GM18909 (cell line): ENCODE results near the gene PCDH9.

Experiments used
- ATAC-seq: cut with Tn5 transposase; IDR thresholded peaks from one replicate; pipeline ENCODE4 v1.9.1; 2021; ENCODE audit warnings: mild to moderate bottlenecking; ENCODE audit not compliant: unreplicated experiment, poor library complexity

PCDH9 gene

GRCh38 chr13:67048821-67049150 lies 181.3 kb downstream of the PCDH9 start:
- no peak for ATAC-seq

DNA sequence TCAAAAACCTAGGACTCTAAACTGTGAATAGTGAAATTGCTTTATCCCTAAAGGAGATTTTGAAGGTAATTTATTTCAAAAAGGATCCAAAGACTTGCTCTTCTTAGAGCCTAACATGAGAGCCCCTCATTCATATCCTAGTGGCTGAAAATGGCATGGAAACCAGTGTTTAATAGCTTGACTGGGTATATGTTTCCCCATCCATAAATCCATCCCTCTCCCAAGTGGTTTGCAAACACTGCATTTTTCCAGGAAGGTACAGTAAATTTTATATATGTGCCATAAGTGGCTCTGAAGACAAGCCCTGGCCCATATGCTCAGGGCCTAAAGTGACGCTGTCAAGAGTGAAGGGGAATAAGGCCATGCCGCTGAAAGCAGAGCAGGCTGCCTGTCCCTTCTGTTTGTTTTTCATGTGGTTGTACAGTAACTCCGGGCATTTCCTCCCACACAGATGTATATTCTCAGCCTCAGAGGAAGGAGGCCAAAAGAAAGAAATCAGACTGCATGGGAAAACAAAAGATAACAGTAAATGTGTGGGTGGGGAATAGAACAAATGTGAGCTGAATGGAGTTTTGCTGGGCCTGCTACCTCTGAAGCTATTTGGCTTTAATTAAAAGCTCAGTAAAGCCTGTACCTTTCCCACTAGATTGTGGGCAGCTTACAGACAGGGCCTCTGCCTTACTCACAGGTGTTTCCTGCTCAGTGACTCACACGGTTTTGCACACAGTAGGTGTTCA lies 181.9 kb downstream of the PCDH9 start:
- ATAC-seq: peak; percentile 86

DNA sequence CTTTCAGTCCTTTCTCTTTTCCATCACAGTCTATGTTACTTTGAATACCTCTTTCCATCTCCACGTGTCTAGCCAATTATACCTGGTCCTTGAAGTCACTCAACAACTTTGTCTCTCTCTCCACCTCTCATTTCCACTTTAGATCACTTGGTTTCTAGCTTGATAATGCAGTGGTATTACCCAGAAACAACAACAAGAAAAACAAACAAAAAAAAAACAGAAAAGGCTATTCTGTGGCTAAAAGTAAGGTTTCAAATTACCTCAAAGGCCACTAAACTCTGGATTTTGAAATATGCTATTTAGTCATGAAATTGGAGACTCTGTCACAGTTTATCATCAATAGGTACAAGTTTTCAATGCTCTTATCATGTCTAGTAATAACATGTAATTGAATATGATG lies 184.8 kb downstream of the PCDH9 start:
- ATAC-seq: no peak

- no peak for ATAC-seq
Measured at GRCh38 chr13:67043901-67044300, 186.2 kb downstream of the PCDH9 start.

DNA sequence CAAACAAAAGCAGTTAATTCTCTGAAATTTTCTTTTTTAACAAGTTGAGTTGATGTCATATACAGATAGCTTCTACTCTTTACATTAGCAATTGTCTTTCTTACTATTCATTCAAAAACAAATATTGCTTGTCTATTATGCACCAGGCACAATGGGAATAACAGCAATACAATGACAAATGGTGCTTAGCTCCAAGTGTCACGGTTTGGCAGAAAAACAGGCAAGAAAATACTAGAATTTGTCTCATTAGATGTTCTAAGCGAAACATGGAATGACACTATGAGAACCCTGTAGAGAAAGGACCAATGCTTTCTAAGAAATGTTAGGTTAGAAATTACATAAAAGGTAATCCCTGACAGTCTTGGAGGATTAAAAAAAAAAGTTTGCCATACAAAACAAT lies 187.6 kb downstream of the PCDH9 start:
- ATAC-seq: no peak

GRCh38 chr13:67036699-67037457 lies 193.3 kb downstream of the PCDH9 start:
- no peak for ATAC-seq

DNA sequence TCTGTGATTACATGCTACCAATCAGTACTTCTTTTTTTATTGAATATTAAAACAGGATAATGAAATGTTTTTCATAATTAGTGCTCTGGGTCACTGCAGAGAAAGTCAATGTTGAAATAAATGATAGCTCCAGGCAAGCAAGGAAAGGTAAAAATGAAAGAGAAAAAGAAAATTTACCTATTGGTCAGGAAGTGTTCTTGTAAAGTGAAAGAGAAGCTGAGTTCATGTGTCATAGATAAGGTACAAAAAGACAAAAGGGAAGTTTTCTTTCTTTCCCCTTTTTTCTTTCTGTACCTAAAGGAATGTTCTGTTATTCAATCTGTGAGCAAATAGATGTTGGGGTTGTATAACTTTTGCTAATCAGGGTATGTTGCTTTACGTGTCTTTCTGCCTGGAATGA lies 197.0 kb downstream of the PCDH9 start:
- ATAC-seq: no peak

DNA sequence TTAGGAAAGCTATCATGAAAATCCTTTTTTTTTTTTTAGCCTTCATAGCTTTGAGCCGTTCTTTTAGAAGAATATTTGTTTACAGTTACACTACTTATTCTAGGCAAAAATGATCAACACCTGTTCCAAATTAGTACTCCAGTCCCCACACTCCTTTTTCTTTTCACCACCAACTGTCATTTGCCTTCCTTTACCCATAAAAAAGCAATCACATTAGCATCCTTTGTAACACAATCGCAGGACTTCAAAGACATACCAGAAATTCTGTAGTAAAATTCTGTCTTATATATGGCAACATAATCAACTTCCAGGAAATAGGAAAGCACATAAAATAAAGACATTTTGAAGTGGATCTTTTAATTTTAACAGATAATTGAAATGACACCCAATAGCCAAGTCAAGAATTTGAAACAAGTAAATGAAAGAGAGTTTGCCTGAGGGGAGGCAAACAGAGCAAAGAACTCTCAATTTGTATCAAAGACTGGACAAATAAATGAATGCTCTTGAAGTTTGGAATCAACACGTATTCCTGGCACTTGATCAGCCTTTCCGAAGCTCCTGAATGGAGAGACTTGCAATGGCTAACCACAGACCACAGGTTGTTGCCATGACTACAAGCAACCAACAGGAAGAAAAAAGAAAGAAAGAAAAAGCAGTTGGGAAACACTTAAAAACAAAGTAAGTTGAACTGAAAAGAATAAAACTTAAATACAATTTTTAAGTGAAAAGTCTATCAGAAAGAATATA lies 206.8 kb downstream of the PCDH9 start:
- ATAC-seq: no peak

DNA sequence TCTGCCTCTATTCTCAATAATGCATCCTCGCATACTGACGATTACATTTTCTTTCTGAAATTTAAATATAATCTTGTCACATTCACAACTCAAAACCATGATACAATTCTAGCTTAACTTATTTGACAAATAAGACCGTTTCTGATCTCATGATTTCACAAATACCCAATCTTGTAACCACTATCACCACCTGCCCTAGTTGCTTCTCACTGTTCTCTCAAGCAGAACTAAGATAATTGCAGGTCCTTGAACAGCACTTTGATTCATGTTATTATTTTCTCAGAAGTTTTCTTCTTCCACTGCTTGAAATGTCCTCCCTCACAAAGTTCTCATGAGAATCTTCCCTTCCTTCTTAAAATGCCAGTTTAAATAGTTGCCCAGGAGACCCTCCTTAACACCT lies 211.4 kb downstream of the PCDH9 start:
- ATAC-seq: no peak

DNA sequence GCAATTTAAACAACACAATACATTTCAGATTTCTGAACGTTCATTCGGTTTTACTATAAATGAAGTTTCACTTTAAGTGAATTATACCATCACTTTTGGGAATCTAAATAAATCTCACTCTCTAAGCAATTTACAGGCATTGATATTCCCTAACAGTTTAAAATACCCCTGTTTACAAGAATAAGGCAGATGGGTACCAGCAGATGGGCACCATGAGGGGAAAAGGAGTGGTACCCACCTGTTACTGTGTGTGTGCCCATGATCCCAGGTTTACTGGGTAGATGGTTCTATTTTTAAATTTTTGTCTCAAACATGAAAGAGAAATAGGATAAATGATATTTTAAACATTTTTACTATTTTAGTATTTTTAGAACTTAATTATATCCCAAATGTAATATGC lies 212.9 kb downstream of the PCDH9 start:
- ATAC-seq: no peak

DNA sequence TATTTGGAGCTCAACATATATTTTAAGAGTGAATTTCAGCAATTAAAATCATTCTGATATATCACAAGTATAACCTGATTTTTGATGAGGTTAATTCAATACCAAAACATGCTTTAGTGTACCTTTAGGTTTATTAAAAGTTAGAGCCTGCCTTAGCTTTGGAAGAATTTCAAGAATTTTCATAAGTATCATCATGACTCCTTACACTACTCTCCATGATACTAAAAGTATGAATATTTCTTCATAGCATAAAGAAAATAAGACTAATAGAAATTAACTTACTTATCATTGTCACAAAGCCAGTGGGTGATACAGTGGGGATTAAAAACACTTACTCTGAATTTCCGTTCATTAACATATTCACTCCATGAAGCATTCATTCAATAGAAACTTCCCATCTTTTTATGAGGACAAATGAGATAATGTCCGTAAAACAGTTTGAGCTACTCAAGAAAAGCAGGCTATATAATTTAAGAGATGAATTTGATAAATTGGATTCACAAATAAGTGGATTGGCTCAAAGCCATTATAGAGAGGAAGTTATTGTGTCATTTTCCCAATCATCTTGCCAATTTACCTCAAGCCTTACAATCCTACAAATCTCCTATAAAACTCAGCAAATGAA lies 214.0 kb downstream of the PCDH9 start:
- no peak for ATAC-seq

GRCh38 chr13:67014399-67014798 lies 215.7 kb downstream of the PCDH9 start:
- ATAC-seq: no peak

DNA sequence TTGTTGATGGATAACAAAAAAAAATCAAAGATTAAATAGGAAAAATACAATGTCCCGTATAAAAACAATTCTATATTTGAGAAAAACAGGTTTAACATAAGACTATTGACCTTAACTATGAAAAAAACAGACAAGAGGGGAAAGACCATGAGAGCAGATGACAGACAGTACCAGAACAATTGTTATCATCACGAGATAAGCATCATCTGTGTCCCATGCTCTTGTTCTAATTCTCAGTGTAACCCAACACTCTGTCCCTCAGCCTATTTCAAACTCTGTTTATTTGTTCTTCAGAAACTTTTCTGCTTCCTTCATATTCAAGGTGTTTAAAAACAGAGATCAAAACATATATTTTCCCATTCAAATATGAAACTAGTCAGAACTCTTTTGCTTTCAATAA lies 216.4 kb downstream of the PCDH9 start:
- no peak for ATAC-seq

DNA sequence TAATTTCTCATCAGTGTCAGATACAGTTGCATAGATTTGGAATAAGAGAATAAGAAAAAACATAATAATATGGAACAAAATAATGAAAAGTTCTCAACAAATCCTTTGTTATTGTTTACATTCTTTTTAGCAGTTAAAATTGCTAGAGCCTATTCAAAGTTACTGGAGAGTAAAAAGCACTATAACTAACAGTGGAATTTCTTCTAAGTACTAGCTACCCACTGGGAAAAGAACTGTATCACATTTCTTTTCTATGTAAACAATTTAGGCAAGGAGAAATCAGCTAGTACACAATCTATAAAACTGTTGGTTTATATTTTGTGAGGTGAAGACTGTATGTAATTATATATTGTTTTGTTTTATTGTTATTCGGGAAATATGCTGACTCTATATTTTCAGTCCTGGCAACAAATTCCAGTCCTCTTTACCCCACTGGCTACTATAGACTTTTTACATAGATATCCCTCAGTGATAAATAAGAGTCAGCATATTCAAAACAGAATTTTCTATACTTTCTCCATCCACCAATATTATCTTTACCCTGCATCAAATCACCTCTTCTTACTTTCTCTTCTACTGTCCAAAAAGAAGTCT lies 222.0 kb downstream of the PCDH9 start:
- ATAC-seq: no peak

DNA sequence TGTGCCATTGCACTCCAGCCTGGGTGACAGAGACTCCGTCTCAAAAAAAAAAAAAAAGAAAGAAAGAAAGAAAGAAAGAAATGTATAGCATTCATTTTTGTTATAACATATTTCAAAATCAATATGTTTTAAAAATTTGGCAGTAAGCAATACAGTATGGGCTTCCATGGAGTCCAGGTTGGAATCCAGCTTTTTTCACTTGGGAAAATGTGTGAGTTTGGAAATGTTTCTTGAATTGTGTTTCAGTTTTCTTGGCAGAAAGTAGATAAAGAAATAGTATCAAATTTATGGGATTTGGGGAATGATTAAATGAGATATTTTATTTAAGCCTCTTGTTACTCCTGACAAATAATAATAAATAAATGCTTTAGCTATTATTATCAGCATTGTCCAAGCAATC lies 225.6 kb downstream of the PCDH9 start:
- ATAC-seq: no peak

GRCh38 chr13:67003743-67004142 lies 226.4 kb downstream of the PCDH9 start:
- ATAC-seq: no peak

DNA sequence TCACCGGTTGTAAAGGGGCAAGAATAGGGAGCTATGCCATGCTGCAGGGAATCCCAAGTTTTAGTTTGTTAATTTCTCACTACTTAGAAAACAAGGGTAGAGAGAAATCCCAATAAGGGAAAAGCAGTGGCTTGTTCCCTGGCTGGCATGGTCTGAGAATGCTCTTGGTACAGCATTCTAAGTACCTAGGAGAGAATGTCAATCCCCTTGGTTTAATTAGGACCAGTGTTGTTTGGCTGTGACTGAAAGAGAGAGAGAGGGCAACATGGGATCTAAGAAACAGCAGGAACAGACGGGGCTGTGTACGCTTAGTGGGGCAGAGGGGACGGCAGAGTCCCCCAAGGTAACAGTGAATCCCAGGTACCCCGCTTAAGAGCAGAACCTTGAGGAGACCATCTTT lies 228.8 kb downstream of the PCDH9 start:
- ATAC-seq: no peak

GRCh38 chr13:66996503-66996902 lies 233.6 kb downstream of the PCDH9 start:
- ATAC-seq: no peak

GRCh38 chr13:66995203-66995611 lies 234.9 kb downstream of the PCDH9 start:
- ATAC-seq: peak; percentile 80

- ATAC-seq: peak; percentile 67
Measured at GRCh38 chr13:66994517-66995202, 235.5 kb downstream of the PCDH9 start.
